ENCODE results near the gene SLCO3A1. TPM values are rescaled to one million over a fixed set of nuclear protein-coding genes. Genes with fewer than 3 reads are reported as not detected.

The SLCO3A1 gene
- total RNA-seq, 1 experiment from 2014 or later = 9.1 TPM

DNA sequence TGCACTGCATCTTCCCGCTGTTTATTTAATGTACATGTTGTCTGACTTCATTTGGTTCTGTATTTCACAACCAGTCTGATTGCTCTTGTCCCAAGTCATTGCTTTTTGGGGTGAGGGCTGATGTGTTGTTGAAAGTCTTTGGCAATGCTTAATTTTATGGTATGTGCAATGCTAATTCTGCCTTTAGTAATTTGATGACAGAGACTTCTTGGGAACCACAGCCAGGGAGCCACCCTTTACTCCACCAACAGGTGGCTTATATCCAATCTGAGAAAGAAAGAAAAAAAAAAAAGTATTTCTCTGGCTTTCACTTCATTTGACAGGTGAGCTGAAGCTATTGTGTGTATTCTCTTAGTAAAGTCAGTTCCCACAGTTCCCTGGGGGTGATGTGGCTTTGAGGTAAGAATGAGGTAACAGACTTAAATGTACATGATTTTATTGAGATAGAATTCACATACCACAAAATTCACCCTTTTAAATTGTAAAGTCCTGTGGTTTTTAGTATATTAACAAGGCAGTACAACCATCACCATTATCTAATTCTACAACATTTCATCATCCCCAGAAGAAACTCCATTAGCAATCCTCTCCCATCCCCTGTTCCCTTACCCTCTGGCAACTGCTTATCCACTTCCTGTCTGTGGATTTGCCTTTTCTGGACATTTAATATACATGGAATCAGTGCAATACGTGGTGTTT is 97.3 kb downstream of the SLCO3A1 start (continued):
- TF ChIP-seq, protein P1, sequence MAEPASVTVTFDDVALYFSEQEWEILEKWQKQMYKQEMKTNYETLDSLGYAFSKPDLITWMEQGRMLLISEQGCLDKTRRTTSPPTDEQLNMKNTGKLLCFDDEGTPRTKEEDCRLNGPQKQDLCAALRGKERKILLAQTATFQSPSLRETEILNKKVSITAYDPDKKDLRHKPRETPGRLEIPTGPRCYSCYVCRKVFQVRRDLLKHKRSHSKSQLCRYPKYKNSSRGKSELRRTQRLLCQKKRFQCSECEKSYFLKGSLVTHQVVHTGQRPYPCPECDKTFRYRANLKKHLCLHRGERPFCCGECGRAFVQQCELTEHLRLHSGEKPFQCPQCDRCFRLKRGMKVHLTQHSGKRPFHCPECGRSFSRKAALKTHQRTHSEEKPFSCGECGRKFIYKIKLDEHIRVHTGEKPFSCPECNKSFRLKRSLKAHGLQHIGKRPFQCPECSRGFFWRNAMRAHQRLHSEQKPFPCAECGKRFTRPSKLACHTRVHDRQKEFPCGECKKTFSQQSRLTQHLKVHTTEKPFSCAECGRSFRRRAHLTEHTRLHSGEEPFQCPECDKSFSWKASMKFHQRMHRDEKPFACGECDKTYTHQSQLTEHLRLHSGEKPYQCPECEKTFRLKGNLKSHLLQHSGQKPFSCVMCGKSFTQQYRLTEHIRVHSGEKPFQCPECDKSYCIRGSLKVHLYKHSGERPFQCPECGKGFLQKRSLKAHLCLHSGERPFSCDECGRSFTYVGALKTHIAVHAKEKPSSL (CRISPR knock-in tag; conservative IDR thresholded peaks at IDR 0.05) = no peak
- TF ChIP-seq SOX15 (CRISPR knock-in tag; IDR thresholded peaks at IDR 0.05) = no peak

DNA sequence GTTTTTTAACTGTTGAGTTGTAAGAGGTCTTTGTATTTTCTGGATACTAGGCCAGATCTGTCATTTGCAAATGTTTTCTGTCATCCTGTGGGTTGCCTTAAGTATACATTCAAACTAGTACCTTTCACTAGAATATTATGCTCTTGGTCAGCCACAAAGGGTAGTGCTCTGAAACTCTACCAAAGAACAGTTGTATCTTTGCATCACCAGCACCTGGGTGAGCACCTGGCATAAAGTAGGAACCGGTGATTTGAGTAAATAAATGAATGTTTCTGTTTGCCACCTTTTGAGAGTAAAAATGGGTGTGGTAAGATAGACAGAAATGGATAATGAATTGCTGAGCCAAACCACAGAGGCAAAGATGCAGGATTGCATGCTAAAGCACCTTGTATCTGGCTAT is 98.7 kb downstream of the SLCO3A1 start:
- Mint-ChIP-seq H3K9me3 (no peaks in the 10 kb centered on the region), H3K4me1 (peaks cover 52% of the 10 kb centered on the region), H3K27ac (no peak overlapping the region), H3K4me3 (no peak overlapping the region), H3K36me3 (no peaks in the 10 kb centered on the region), H3K27me3 (ENCODE audit: low read depth) (no peaks in the 10 kb centered on the region)
- ATAC-seq (no peak), DNase-seq (ENCODE audit: low spot score) (no peak)
- TF ChIP-seq CREB1 (CRISPR knock-in tag; IDR thresholded peaks at IDR 0.05) (no peak), KAT7 (CRISPR knock-in tag; IDR thresholded peaks at IDR 0.05; ENCODE audit: borderline replicate concordance) (no peak), SOX15 (CRISPR knock-in tag; IDR thresholded peaks at IDR 0.05) (no peak), GTF2I (CRISPR knock-in tag; conservative IDR thresholded peaks at IDR 0.05) (no peak), NFATC4 (CRISPR knock-in tag; IDR thresholded peaks at IDR 0.05) (no peak), FOXJ3 (CRISPR knock-in tag; IDR thresholded peaks at IDR 0.05; ENCODE audit: borderline replicate concordance) (no peak)
- TF ChIP-seq, protein P2, sequence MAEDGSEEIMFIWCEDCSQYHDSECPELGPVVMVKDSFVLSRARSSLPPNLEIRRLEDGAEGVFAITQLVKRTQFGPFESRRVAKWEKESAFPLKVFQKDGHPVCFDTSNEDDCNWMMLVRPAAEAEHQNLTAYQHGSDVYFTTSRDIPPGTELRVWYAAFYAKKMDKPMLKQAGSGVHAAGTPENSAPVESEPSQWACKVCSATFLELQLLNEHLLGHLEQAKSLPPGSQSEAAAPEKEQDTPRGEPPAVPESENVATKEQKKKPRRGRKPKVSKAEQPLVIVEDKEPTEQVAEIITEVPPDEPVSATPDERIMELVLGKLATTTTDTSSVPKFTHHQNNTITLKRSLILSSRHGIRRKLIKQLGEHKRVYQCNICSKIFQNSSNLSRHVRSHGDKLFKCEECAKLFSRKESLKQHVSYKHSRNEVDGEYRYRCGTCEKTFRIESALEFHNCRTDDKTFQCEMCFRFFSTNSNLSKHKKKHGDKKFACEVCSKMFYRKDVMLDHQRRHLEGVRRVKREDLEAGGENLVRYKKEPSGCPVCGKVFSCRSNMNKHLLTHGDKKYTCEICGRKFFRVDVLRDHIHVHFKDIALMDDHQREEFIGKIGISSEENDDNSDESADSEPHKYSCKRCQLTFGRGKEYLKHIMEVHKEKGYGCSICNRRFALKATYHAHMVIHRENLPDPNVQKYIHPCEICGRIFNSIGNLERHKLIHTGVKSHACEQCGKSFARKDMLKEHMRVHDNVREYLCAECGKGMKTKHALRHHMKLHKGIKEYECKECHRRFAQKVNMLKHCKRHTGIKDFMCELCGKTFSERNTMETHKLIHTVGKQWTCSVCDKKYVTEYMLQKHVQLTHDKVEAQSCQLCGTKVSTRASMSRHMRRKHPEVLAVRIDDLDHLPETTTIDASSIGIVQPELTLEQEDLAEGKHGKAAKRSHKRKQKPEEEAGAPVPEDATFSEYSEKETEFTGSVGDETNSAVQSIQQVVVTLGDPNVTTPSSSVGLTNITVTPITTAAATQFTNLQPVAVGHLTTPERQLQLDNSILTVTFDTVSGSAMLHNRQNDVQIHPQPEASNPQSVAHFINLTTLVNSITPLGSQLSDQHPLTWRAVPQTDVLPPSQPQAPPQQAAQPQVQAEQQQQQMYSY (CRISPR knock-in tag; IDR thresholded peaks at IDR 0.05) = no peak
- TF ChIP-seq, protein P3, sequence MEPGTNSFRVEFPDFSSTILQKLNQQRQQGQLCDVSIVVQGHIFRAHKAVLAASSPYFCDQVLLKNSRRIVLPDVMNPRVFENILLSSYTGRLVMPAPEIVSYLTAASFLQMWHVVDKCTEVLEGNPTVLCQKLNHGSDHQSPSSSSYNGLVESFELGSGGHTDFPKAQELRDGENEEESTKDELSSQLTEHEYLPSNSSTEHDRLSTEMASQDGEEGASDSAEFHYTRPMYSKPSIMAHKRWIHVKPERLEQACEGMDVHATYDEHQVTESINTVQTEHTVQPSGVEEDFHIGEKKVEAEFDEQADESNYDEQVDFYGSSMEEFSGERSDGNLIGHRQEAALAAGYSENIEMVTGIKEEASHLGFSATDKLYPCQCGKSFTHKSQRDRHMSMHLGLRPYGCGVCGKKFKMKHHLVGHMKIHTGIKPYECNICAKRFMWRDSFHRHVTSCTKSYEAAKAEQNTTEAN (CRISPR knock-in tag; IDR thresholded peaks at IDR 0.05) = no peak
- TF ChIP-seq, protein P4, sequence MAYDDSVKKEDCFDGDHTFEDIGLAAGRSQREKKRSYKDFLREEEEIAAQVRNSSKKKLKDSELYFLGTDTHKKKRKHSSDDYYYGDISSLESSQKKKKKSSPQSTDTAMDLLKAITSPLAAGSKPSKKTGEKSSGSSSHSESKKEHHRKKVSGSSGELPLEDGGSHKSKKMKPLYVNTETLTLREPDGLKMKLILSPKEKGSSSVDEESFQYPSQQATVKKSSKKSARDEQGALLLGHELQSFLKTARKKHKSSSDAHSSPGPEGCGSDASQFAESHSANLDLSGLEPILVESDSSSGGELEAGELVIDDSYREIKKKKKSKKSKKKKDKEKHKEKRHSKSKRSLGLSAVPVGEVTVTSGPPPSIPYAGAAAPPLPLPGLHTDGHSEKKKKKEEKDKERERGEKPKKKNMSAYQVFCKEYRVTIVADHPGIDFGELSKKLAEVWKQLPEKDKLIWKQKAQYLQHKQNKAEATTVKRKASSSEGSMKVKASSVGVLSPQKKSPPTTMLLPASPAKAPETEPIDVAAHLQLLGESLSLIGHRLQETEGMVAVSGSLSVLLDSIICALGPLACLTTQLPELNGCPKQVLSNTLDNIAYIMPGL (CRISPR knock-in tag; IDR thresholded peaks at IDR 0.05) = no peak
- TF ChIP-seq, protein P5, sequence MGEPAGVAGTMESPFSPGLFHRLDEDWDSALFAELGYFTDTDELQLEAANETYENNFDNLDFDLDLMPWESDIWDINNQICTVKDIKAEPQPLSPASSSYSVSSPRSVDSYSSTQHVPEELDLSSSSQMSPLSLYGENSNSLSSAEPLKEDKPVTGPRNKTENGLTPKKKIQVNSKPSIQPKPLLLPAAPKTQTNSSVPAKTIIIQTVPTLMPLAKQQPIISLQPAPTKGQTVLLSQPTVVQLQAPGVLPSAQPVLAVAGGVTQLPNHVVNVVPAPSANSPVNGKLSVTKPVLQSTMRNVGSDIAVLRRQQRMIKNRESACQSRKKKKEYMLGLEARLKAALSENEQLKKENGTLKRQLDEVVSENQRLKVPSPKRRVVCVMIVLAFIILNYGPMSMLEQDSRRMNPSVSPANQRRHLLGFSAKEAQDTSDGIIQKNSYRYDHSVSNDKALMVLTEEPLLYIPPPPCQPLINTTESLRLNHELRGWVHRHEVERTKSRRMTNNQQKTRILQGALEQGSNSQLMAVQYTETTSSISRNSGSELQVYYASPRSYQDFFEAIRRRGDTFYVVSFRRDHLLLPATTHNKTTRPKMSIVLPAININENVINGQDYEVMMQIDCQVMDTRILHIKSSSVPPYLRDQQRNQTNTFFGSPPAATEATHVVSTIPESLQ (CRISPR knock-in tag; IDR thresholded peaks at IDR 0.05) = no peak
- TF ChIP-seq, protein P6, sequence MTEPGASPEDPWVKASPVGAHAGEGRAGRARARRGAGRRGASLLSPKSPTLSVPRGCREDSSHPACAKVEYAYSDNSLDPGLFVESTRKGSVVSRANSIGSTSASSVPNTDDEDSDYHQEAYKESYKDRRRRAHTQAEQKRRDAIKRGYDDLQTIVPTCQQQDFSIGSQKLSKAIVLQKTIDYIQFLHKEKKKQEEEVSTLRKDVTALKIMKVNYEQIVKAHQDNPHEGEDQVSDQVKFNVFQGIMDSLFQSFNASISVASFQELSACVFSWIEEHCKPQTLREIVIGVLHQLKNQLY (CRISPR knock-in tag; IDR thresholded peaks at IDR 0.05) = no peak
- POLR2A ChIA-PET = no interaction called here
- CTCF ChIA-PET = no interaction called here
